Loucy (cell line): ENCODE data around the gene NEDD4L.

Source experiments
- EZH2phosphoT487 ChIP-seq: fragments of 200-600 bp; IDR thresholded peaks from 2 replicates; pipeline ENCODE4 v1.6.1; 2018; ENCODE audit warnings: antibody characterized with exemption, mild to moderate bottlenecking, moderate library complexity, borderline replicate concordance
- TF ChIP-seq, protein P1 (sequence below): fragments of 200-600 bp; sonication (generic); conservative IDR thresholded peaks from 2 replicates; pipeline ENCODE4 v1.5.1; 2014; ENCODE audit warnings: mild to moderate bottlenecking, antibody characterized with exemption, low read length

DNA sequence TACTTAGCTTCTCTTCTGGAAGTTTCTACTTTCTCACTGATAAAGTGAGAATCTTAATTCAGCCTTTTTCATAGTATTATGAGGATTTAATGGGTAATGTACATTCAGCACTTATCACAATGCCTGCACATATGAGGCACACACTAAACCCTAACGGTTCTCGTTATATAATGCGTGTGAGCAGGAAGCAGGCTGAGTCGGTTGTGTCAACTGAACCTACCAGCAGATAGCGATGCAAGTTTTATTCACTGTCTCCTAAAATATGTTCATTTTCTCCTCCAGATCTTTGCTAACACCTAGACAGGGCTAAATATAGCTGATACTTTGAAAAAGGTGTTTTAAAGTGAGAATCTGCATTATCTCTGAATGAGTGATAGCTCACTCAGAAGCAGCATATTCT is 383.3 kb downstream of the NEDD4L start:
- TF ChIP-seq, protein P1, sequence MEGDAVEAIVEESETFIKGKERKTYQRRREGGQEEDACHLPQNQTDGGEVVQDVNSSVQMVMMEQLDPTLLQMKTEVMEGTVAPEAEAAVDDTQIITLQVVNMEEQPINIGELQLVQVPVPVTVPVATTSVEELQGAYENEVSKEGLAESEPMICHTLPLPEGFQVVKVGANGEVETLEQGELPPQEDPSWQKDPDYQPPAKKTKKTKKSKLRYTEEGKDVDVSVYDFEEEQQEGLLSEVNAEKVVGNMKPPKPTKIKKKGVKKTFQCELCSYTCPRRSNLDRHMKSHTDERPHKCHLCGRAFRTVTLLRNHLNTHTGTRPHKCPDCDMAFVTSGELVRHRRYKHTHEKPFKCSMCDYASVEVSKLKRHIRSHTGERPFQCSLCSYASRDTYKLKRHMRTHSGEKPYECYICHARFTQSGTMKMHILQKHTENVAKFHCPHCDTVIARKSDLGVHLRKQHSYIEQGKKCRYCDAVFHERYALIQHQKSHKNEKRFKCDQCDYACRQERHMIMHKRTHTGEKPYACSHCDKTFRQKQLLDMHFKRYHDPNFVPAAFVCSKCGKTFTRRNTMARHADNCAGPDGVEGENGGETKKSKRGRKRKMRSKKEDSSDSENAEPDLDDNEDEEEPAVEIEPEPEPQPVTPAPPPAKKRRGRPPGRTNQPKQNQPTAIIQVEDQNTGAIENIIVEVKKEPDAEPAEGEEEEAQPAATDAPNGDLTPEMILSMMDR = no peak
- no peak for TF ChIP-seq EZH2phosphoT487
